Measurements from ENCODE around the gene PCGF2. TPM values are rescaled to one million over a fixed set of nuclear protein-coding genes. Genes with fewer than 3 reads are reported as not detected.

The PCGF2 gene
- total RNA-seq, 1 donor from 2014 or later, result 29.3 TPM

- intact Hi-C loops (cut with DNase I), result loop anchor here (2.0 kb wide), 1 partner anchor 46 kb away; the partner anchor contains the start of gene PIP4K2B
- DNase-seq (ENCODE audit: low spot score), result peak; percentile 99
Measured at GRCh38 chr17:38752308-38753070, 4.4 kb upstream of the PCGF2 start, which contains the start of gene PSMB3. PSMB3 (plus strand) TSS chr17:38752741; CDS start chr17:38752827, 86 bp downstream.

GRCh38 chr17:38751808-38752307 is 3.7 kb upstream of the PCGF2 start:
- intact Hi-C loops (cut with DNase I), result loop anchor here (2.0 kb wide), 3 partner anchors 21 to 49 kb away; partner anchors contain the start of genes CISD3 and PIP4K2B
- peak; percentile 88 for DNase-seq (ENCODE audit: low spot score)

GRCh38 chr17:38751144-38751807 is 3.1 kb upstream of the PCGF2 start:
- intact Hi-C loops (cut with DNase I), result loop anchor here (2.0 kb wide), 2 partner anchors 20 to 48 kb away; partner anchors contain the start of gene CISD3
- no peak for DNase-seq (ENCODE audit: low spot score)

GRCh38 chr17:38750312-38751121 is 2.4 kb upstream of the PCGF2 start:
- DNase-seq (ENCODE audit: low spot score), result no peak
- intact Hi-C loops (cut with DNase I), result loop anchor here (2.0 kb wide), 2 partner anchors 20 to 48 kb away; partner anchors contain the start of gene CISD3

GRCh38 chr17:38750044-38750311 is 1.8 kb upstream of the PCGF2 start:
- intact Hi-C loops (cut with DNase I), result loop anchor here (2.0 kb wide), 2 partner anchors 19 to 47 kb away; partner anchors contain the start of gene CISD3

GRCh38 chr17:38749223-38750043 is 1.3 kb upstream of the PCGF2 start:
- peak; percentile 96 for DNase-seq (ENCODE audit: low spot score)
- intact Hi-C loops (cut with DNase I), result loop anchor here (2.0 to 5.0 kb wide), 3 partner anchors 19 to 297 kb away; partner anchors contain the start of gene CISD3

More at GRCh38 chr17:38750044-38750311, 1.8 kb upstream of the PCGF2 start:
- no peak for DNase-seq (ENCODE audit: low spot score)

GRCh38 chr17:38748892-38749222 is 721 bp upstream of the PCGF2 start:
- DNase-seq (ENCODE audit: low spot score), result no peak
- intact Hi-C loops (cut with DNase I), result loop anchor here (5.0 kb wide), 1 partner anchor 297 kb away; no protein-coding TSS in a partner anchor

- intact Hi-C loops (cut with DNase I), result loop anchor here (5.0 kb wide), 1 partner anchor 295 kb away; no protein-coding TSS in a partner anchor
- no peak for DNase-seq (ENCODE audit: low spot score)
Measured at GRCh38 chr17:38747463-38748148, 530 bp downstream of the PCGF2 start.

GRCh38 chr17:38746849-38747462 is 1.2 kb downstream of the PCGF2 start:
- DNase-seq (ENCODE audit: low spot score), result no peak
- intact Hi-C loops (cut with DNase I), result loop anchor here (5.0 kb wide), 1 partner anchor 295 kb away; no protein-coding TSS in a partner anchor

GRCh38 chr17:38746004-38746848 is 1.9 kb downstream of the PCGF2 start:
- no peak for DNase-seq (ENCODE audit: low spot score)
- intact Hi-C loops (cut with DNase I), result loop anchor here (5.0 kb wide), 1 partner anchor 294 kb away; no protein-coding TSS in a partner anchor

- intact Hi-C loops (cut with DNase I), result loop anchor here (5.0 kb wide), 1 partner anchor 293 kb away; no protein-coding TSS in a partner anchor
- DNase-seq (ENCODE audit: low spot score), result no peak
Measured at GRCh38 chr17:38745545-38745944, 2.6 kb downstream of the PCGF2 start.

- DNase-seq (ENCODE audit: low spot score), result no peak
- intact Hi-C loops (cut with DNase I), result no loop called here
Measured at GRCh38 chr17:38743556-38744171, 4.5 kb downstream of the PCGF2 start.

GRCh38 chr17:38742411-38743308 is 5.5 kb downstream of the PCGF2 start:
- intact Hi-C loops (cut with DNase I), result no loop called here

GRCh38 chr17:38741921-38742410 is 6.2 kb downstream of the PCGF2 start:
- intact Hi-C loops (cut with DNase I), result no loop called here
- no peak for DNase-seq (ENCODE audit: low spot score)

More at GRCh38 chr17:38742411-38743308, 5.5 kb downstream of the PCGF2 start:
- DNase-seq (ENCODE audit: low spot score), result no peak

- no peak for DNase-seq (ENCODE audit: low spot score)
- intact Hi-C loops (cut with DNase I), result no loop called here
Measured at GRCh38 chr17:38741461-38741860, 6.7 kb downstream of the PCGF2 start.
